Measurements from ENCODE around the gene JDP2.

JDP2 gene

GRCh38 chr14:75467763-75468162 is 39.9 kb downstream of the JDP2 start:
- Histone ChIP-seq H3F3A (ENCODE audit: insufficient read depth, low read length) (0 out of 2 replicates have a peak, but pooled peaks cover 8% of the 10 kb centered on the region), H2AFZ (ENCODE audit: low read length) (no peak overlapping the region), H3K4me2 (ENCODE audit: low read length) (peak overlapping the region; percentile 72), H3K9me2 (ENCODE audit: low read depth, low read length) (no peaks in the 10 kb centered on the region), H3K79me2 (ENCODE audit: insufficient read depth, low read length) (no peaks in the 10 kb centered on the region), H3K27ac (ENCODE audit: low read depth, low read length, poor library complexity, severe bottlenecking) (peak overlapping the region; percentile 100), H3K4me1 (ENCODE audit: insufficient read depth, low read length, severe bottlenecking) (peaks cover 86% of the 10 kb centered on the region), H3K9ac (ENCODE audit: low read length) (peak overlapping the region; percentile 84), H4K20me1 (ENCODE audit: insufficient read depth, low read length) (no peaks in the 10 kb centered on the region), H3K4me3 (ENCODE audit: low read depth, low read length, poor library complexity, severe bottlenecking) (peak overlapping the region; percentile 50), H3K9me3 (ENCODE audit: low read length) (no peaks in the 10 kb centered on the region), H3K36me3 (ENCODE audit: insufficient read depth, low read length) (peaks cover 68% of the 10 kb centered on the region; the same call in 1 of the 2 replicates), H3K27me3 (ENCODE audit: insufficient read depth, low read length) (no peaks in the 10 kb centered on the region)
- TF ChIP-seq, protein P1, sequence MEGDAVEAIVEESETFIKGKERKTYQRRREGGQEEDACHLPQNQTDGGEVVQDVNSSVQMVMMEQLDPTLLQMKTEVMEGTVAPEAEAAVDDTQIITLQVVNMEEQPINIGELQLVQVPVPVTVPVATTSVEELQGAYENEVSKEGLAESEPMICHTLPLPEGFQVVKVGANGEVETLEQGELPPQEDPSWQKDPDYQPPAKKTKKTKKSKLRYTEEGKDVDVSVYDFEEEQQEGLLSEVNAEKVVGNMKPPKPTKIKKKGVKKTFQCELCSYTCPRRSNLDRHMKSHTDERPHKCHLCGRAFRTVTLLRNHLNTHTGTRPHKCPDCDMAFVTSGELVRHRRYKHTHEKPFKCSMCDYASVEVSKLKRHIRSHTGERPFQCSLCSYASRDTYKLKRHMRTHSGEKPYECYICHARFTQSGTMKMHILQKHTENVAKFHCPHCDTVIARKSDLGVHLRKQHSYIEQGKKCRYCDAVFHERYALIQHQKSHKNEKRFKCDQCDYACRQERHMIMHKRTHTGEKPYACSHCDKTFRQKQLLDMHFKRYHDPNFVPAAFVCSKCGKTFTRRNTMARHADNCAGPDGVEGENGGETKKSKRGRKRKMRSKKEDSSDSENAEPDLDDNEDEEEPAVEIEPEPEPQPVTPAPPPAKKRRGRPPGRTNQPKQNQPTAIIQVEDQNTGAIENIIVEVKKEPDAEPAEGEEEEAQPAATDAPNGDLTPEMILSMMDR (IDR thresholded peaks at IDR 0.05; ENCODE audit: low read length), result no peak
- TF ChIP-seq EZH2 (IDR thresholded peaks at IDR 0.05; ENCODE audit: borderline replicate concordance, low read length), result no peak

DNA sequence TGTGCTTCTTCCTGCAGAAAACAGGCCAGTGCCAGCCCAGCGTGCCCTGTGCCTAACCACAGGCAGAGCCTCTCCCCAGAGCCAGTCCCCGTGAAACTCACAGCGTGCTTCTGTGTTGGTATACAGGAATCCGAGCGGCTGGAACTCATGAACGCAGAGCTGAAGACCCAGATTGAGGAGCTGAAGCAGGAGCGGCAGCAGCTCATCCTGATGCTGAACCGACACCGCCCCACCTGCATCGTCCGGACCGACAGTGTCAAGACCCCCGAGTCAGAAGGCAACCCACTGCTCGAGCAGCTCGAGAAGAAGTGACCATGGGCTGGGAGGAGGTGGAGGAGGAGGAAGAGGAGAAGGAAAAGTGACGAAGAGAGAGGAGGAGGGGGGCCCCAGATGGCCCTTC is 41.3 kb downstream of the JDP2 start:
- peak overlapping the region; percentile 50 for H3K4me3 ChIP-seq (ENCODE audit: low read depth, low read length, poor library complexity, severe bottlenecking)
- H3K4me1 ChIP-seq (ENCODE audit: insufficient read depth, low read length, severe bottlenecking), result peaks cover 96% of the 10 kb centered on the region
- no peaks in the 10 kb centered on the region for H3K79me2 ChIP-seq (ENCODE audit: insufficient read depth, low read length)
- H3K36me3 ChIP-seq (ENCODE audit: insufficient read depth, low read length), result peaks cover 66% of the 10 kb centered on the region; the same call in 1 of the 2 replicates
- H3K27ac ChIP-seq (ENCODE audit: low read depth, low read length, poor library complexity, severe bottlenecking), result peak overlapping the region; percentile 100
- no peak overlapping the region for H2AFZ ChIP-seq (ENCODE audit: low read length)
- H3K9ac ChIP-seq (ENCODE audit: low read length), result peak overlapping the region; percentile 84
- peak overlapping the region; percentile 72 for H3K4me2 ChIP-seq (ENCODE audit: low read length)
- H3F3A ChIP-seq (ENCODE audit: insufficient read depth, low read length), result 0 out of 2 replicates have a peak, but pooled peaks cover 8% of the 10 kb centered on the region
- H3K27me3 ChIP-seq (ENCODE audit: insufficient read depth, low read length), result no peaks in the 10 kb centered on the region
- no peaks in the 10 kb centered on the region for H3K9me3 ChIP-seq (ENCODE audit: low read length)
- TF ChIP-seq, protein P1 (IDR thresholded peaks at IDR 0.05; ENCODE audit: low read length), result no peak
- TF ChIP-seq EZH2 (IDR thresholded peaks at IDR 0.05; ENCODE audit: borderline replicate concordance, low read length), result no peak
- no peaks in the 10 kb centered on the region for H4K20me1 ChIP-seq (ENCODE audit: insufficient read depth, low read length)
- no peaks in the 10 kb centered on the region for H3K9me2 ChIP-seq (ENCODE audit: low read depth, low read length)

- Histone ChIP-seq H4K20me1 (ENCODE audit: insufficient read depth, low read length) (no peaks in the 10 kb centered on the region), H3K4me3 (ENCODE audit: low read depth, low read length, poor library complexity, severe bottlenecking) (peak overlapping the region; percentile 50), H3K9me2 (ENCODE audit: low read depth, low read length) (no peaks in the 10 kb centered on the region), H2AFZ (ENCODE audit: low read length) (no peak overlapping the region), H3K27me3 (ENCODE audit: insufficient read depth, low read length) (no peaks in the 10 kb centered on the region), H3K9ac (ENCODE audit: low read length) (peak overlapping the region; percentile 84), H3K9me3 (ENCODE audit: low read length) (no peaks in the 10 kb centered on the region), H3K36me3 (ENCODE audit: insufficient read depth, low read length) (peaks cover 61% of the 10 kb centered on the region; the same call in 1 of the 2 replicates), H3K27ac (ENCODE audit: low read depth, low read length, poor library complexity, severe bottlenecking) (peak overlapping the region; percentile 100), H3K79me2 (ENCODE audit: insufficient read depth, low read length) (no peaks in the 10 kb centered on the region), H3K4me1 (ENCODE audit: insufficient read depth, low read length, severe bottlenecking) (peaks cover 96% of the 10 kb centered on the region), H3F3A (ENCODE audit: insufficient read depth, low read length) (0 out of 2 replicates have a peak, but pooled peaks cover 8% of the 10 kb centered on the region), H3K4me2 (ENCODE audit: low read length) (peak overlapping the region; percentile 72)
- TF ChIP-seq EZH2 (IDR thresholded peaks at IDR 0.05; ENCODE audit: borderline replicate concordance, low read length), result no peak
- TF ChIP-seq, protein P1 (IDR thresholded peaks at IDR 0.05; ENCODE audit: low read length), result no peak
These were observed 41.9 kb downstream of the JDP2 start for GRCh38 chr14:75469606-75470237.

All from OCI-LY1 (cell line).